ENCODE results near the gene DIAPH2. TPM values are rescaled to one million over a fixed set of nuclear protein-coding genes. Genes with fewer than 3 reads are reported as not detected.

DIAPH2 gene
- total RNA-seq, 1 experiment from 2014 or later, result 22.5 TPM

GRCh38 chrX:97046867-97047266 lies 362.2 kb downstream of the DIAPH2 start:
- Histone ChIP-seq H3K27me3 (no peaks in the 10 kb centered on the region), H3K36me3 (no peaks in the 10 kb centered on the region), H3K4me3 (no peak overlapping the region), H3K27ac (no peak overlapping the region), H3K4me1 (no peaks in the 10 kb centered on the region), H3K9me3 (replicated peaks) (no peaks in the 10 kb centered on the region)
- no peak for DNase-seq

GRCh38 chrX:97050392-97050791 lies 365.8 kb downstream of the DIAPH2 start:
- no peak overlapping the region for H3K4me3 ChIP-seq
- no peak overlapping the region for H3K27ac ChIP-seq
- no peaks in the 10 kb centered on the region for H3K36me3 ChIP-seq
- DNase-seq, result no peak
- H3K27me3 ChIP-seq, result no peaks in the 10 kb centered on the region
- no peaks in the 10 kb centered on the region for H3K4me1 ChIP-seq
- H3K9me3 ChIP-seq (replicated peaks), result no peaks in the 10 kb centered on the region

- Histone ChIP-seq H3K4me3 (no peak overlapping the region), H3K36me3 (no peaks in the 10 kb centered on the region), H3K4me1 (no peaks in the 10 kb centered on the region), H3K9me3 (replicated peaks) (no peaks in the 10 kb centered on the region), H3K27ac (no peak overlapping the region), H3K27me3 (no peaks in the 10 kb centered on the region)
- peak in 1 of 2 experiments; percentile 19 for DNase-seq
Measured at GRCh38 chrX:97057349-97057909, 372.8 kb downstream of the DIAPH2 start.

GRCh38 chrX:97060020-97060419 lies 375.4 kb downstream of the DIAPH2 start:
- Histone ChIP-seq H3K4me1 (no peaks in the 10 kb centered on the region), H3K36me3 (no peaks in the 10 kb centered on the region), H3K9me3 (replicated peaks) (no peaks in the 10 kb centered on the region), H3K27ac (no peak overlapping the region), H3K4me3 (no peak overlapping the region), H3K27me3 (no peaks in the 10 kb centered on the region)
- DNase-seq, result no peak

GRCh38 chrX:97065066-97065465 lies 380.4 kb downstream of the DIAPH2 start:
- no peaks in the 10 kb centered on the region for H3K4me1 ChIP-seq
- DNase-seq, result no peak
- no peaks in the 10 kb centered on the region for H3K27me3 ChIP-seq
- no peak overlapping the region for H3K4me3 ChIP-seq
- H3K36me3 ChIP-seq, result no peaks in the 10 kb centered on the region
- H3K9me3 ChIP-seq (replicated peaks), result no peaks in the 10 kb centered on the region
- no peak overlapping the region for H3K27ac ChIP-seq

- H3K36me3 ChIP-seq, result no peaks in the 10 kb centered on the region
- H3K4me3 ChIP-seq, result no peak overlapping the region
- DNase-seq, result no peak
- no peak overlapping the region for H3K27ac ChIP-seq
- H3K27me3 ChIP-seq, result no peaks in the 10 kb centered on the region
- H3K4me1 ChIP-seq, result no peaks in the 10 kb centered on the region
- no peaks in the 10 kb centered on the region for H3K9me3 ChIP-seq (replicated peaks)
Measured at GRCh38 chrX:97065973-97066372, 381.3 kb downstream of the DIAPH2 start.

- H3K4me3 ChIP-seq, result no peak overlapping the region
- H3K9me3 ChIP-seq (replicated peaks), result no peaks in the 10 kb centered on the region
- no peaks in the 10 kb centered on the region for H3K27me3 ChIP-seq
- no peaks in the 10 kb centered on the region for H3K4me1 ChIP-seq
- no peak overlapping the region for H3K27ac ChIP-seq
- H3K36me3 ChIP-seq, result no peaks in the 10 kb centered on the region
- no peak for DNase-seq
Measured at GRCh38 chrX:97066381-97066780, 381.7 kb downstream of the DIAPH2 start.

- Histone ChIP-seq H3K9me3 (replicated peaks) (no peaks in the 10 kb centered on the region), H3K27ac (no peak overlapping the region), H3K4me3 (no peak overlapping the region), H3K4me1 (no peaks in the 10 kb centered on the region), H3K27me3 (no peaks in the 10 kb centered on the region), H3K36me3 (no peaks in the 10 kb centered on the region)
- DNase-seq, result no peak
Measured at GRCh38 chrX:97070346-97070745, 385.7 kb downstream of the DIAPH2 start.

GRCh38 chrX:97074400-97074799 lies 389.8 kb downstream of the DIAPH2 start:
- Histone ChIP-seq H3K27ac (no peak overlapping the region), H3K9me3 (replicated peaks) (no peaks in the 10 kb centered on the region), H3K27me3 (no peaks in the 10 kb centered on the region), H3K4me3 (no peak overlapping the region), H3K4me1 (no peaks in the 10 kb centered on the region), H3K36me3 (no peaks in the 10 kb centered on the region)
- no peak for DNase-seq

GRCh38 chrX:97089116-97089515 lies 404.5 kb downstream of the DIAPH2 start:
- H3K27me3 ChIP-seq, result no peaks in the 10 kb centered on the region
- no peaks in the 10 kb centered on the region for H3K9me3 ChIP-seq (replicated peaks)
- H3K4me3 ChIP-seq, result no peak overlapping the region
- DNase-seq, result no peak
- H3K27ac ChIP-seq, result no peak overlapping the region
- H3K4me1 ChIP-seq, result no peaks in the 10 kb centered on the region
- no peaks in the 10 kb centered on the region for H3K36me3 ChIP-seq

- H3K27ac ChIP-seq, result no peak overlapping the region
- DNase-seq, result peak; percentile 4 to 23
- no peaks in the 10 kb centered on the region for H3K36me3 ChIP-seq
Measured at GRCh38 chrX:97096385-97096784, 411.7 kb downstream of the DIAPH2 start.

GRCh38 chrX:97102938-97103337 lies 418.3 kb downstream of the DIAPH2 start:
- DNase-seq, result no peak
- Histone ChIP-seq H3K36me3 (no peaks in the 10 kb centered on the region), H3K27me3 (no peaks in the 10 kb centered on the region), H3K9me3 (replicated peaks) (no peaks in the 10 kb centered on the region), H3K27ac (no peak overlapping the region), H3K4me3 (no peak overlapping the region), H3K4me1 (no peaks in the 10 kb centered on the region)

More at GRCh38 chrX:97096385-97096784, 411.7 kb downstream of the DIAPH2 start:
- Histone ChIP-seq H3K4me3 (no peak overlapping the region), H3K4me1 (no peaks in the 10 kb centered on the region; the same call in 1 of the 2 replicates), H3K27me3 (no peaks in the 10 kb centered on the region), H3K9me3 (replicated peaks) (no peaks in the 10 kb centered on the region)

- Histone ChIP-seq H3K36me3 (no peaks in the 10 kb centered on the region), H3K4me3 (no peak overlapping the region), H3K27me3 (no peaks in the 10 kb centered on the region), H3K9me3 (replicated peaks) (no peaks in the 10 kb centered on the region), H3K4me1 (peaks cover 2% of the 10 kb centered on the region; the same call in 1 of the 2 replicates), H3K27ac (no peak overlapping the region)
- DNase-seq, result no peak
Measured at GRCh38 chrX:97109730-97110129, 425.1 kb downstream of the DIAPH2 start.

- Histone ChIP-seq H3K27me3 (no peaks in the 10 kb centered on the region), H3K9me3 (replicated peaks) (no peaks in the 10 kb centered on the region), H3K36me3 (no peaks in the 10 kb centered on the region), H3K4me3 (no peak overlapping the region), H3K4me1 (peaks cover 2% of the 10 kb centered on the region; the same call in 1 of the 2 replicates), H3K27ac (no peak overlapping the region)
- DNase-seq, result no peak
Measured at GRCh38 chrX:97117572-97117971, 432.9 kb downstream of the DIAPH2 start.

- DNase-seq, result no peak
- H3K27ac ChIP-seq, result no peak overlapping the region
Measured at GRCh38 chrX:97119474-97120109, 434.9 kb downstream of the DIAPH2 start.

GRCh38 chrX:97123001-97123400 lies 438.4 kb downstream of the DIAPH2 start:
- Histone ChIP-seq H3K36me3 (no peaks in the 10 kb centered on the region), H3K4me3 (no peak overlapping the region), H3K9me3 (replicated peaks) (no peaks in the 10 kb centered on the region), H3K27ac (no peak overlapping the region), H3K4me1 (no peaks in the 10 kb centered on the region), H3K27me3 (no peaks in the 10 kb centered on the region)
- DNase-seq, result no peak

More at GRCh38 chrX:97119474-97120109, 434.9 kb downstream of the DIAPH2 start:
- Histone ChIP-seq H3K4me1 (no peaks in the 10 kb centered on the region), H3K36me3 (no peaks in the 10 kb centered on the region), H3K4me3 (no peak overlapping the region), H3K9me3 (replicated peaks) (no peaks in the 10 kb centered on the region), H3K27me3 (no peaks in the 10 kb centered on the region)
